Stimulated activated CD4-positive, alpha-beta T cell treated with anti-CD3 and anti-CD28 coated beads, Interleukin-12 subunit alpha, Interleukin-12 subunit beta, amount 100 ng/mL, for 24 hours (primary cell): ENCODE results near the gene ATP10A.
A peak's percentile ranks its signal among the peaks of the same experiment; 100 is the strongest.
"Not testable (repeated sequence)": the region's sequence is repeated elsewhere in the genome, so short reads cannot be mapped to it uniquely, and the experiment has no call there.

Experiments
- DNase-seq, 2 experiments: peaks; one replicate each; pipeline ENCODE4 v3.0.0-alpha.2; 2020; ENCODE audit warnings: low read depth in 2 of 2

The ATP10A gene

GRCh38 chr15:25856059-25856458, 7.1 kb downstream of the ATP10A start:
- not testable (repeated sequence) for DNase-seq

GRCh38 chr15:25852661-25853524, 10.2 kb downstream of the ATP10A start:
- no peak for DNase-seq

GRCh38 chr15:25852027-25852426, 11.1 kb downstream of the ATP10A start:
- no peak for DNase-seq

- peak in 1 of 2 experiments; percentile 62 for DNase-seq
Measured at GRCh38 chr15:25850154-25851111, 12.7 kb downstream of the ATP10A start.

GRCh38 chr15:25849157-25849921, 13.8 kb downstream of the ATP10A start:
- no peak for DNase-seq

GRCh38 chr15:25848784-25849156, 14.4 kb downstream of the ATP10A start:
- no peak for DNase-seq

- DNase-seq, result no peak
Measured at GRCh38 chr15:25848325-25848724, 14.8 kb downstream of the ATP10A start.

- DNase-seq, result no peak
Measured at GRCh38 chr15:25847051-25847450, 16.1 kb downstream of the ATP10A start.

- DNase-seq, result no peak
Measured at GRCh38 chr15:25846377-25846776, 16.8 kb downstream of the ATP10A start.

GRCh38 chr15:25844981-25845680, 18.0 kb downstream of the ATP10A start:
- DNase-seq, result no peak

GRCh38 chr15:25844542-25844941, 18.6 kb downstream of the ATP10A start:
- no peak for DNase-seq

GRCh38 chr15:25844076-25844475, 19.1 kb downstream of the ATP10A start:
- no peak for DNase-seq

GRCh38 chr15:25839638-25840156, 23.4 kb downstream of the ATP10A start:
- no peak for DNase-seq

GRCh38 chr15:25838871-25839195, 24.3 kb downstream of the ATP10A start:
- DNase-seq, result no peak

GRCh38 chr15:25838191-25838870, 24.8 kb downstream of the ATP10A start:
- DNase-seq, result no peak

- no peak for DNase-seq
Measured at GRCh38 chr15:25832158-25832557, 31.0 kb downstream of the ATP10A start.

GRCh38 chr15:25830844-25831451, 32.2 kb downstream of the ATP10A start:
- no peak for DNase-seq

- no peak for DNase-seq
Measured at GRCh38 chr15:25829073-25829472, 34.1 kb downstream of the ATP10A start.

GRCh38 chr15:25825207-25825606, 37.9 kb downstream of the ATP10A start:
- no peak for DNase-seq

GRCh38 chr15:25824618-25825017, 38.5 kb downstream of the ATP10A start:
- DNase-seq, result no peak
